HG02885 (cell line): Measurements from ENCODE around the gene TMTC1.

ENCODE experiments used
- ATAC-seq: cut with Tn5 transposase; IDR thresholded peaks from one replicate; pipeline ENCODE4 v1.9.1; 2021; ENCODE audit warnings: mild to moderate bottlenecking; ENCODE audit not compliant: unreplicated experiment, poor library complexity

TMTC1 gene

GRCh38 chr12:29508949-29509348 is 274.8 kb downstream of the TMTC1 start:
- no peak for ATAC-seq

DNA sequence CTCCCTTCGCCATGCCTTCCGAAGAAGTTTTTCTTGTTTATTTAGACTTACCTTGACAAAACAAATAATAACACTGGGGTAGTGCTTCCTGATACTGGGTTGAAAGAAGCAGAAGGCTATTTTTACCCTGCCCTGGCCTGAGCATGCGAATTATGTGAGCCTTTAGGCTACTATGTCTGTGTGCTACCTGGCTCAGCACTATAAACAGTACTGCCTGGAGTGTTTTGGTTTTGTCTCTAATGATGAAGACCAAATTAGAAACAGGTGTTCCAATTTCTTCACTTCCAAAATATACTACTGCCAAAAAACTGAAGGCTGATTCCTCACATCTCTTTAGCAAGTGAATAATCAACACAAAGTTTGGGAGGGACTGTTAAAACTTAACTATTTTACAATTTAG is 278.6 kb downstream of the TMTC1 start:
- ATAC-seq, result no peak

- no peak for ATAC-seq
These were observed 280.5 kb downstream of the TMTC1 start for GRCh38 chr12:29503283-29503682.

GRCh38 chr12:29499235-29499634 is 284.5 kb downstream of the TMTC1 start:
- ATAC-seq, result no peak

GRCh38 chr12:29497588-29497987 is 286.2 kb downstream of the TMTC1 start, which contains the start of gene OVCH1:
Gene OVCH1 (minus strand): TSS chr12:29497686. CDS start chr12:29497686, 0 bp downstream.
- no peak for ATAC-seq

GRCh38 chr12:29492891-29493290 is 290.9 kb downstream of the TMTC1 start:
- no peak for ATAC-seq

- no peak for ATAC-seq
These were observed 296.8 kb downstream of the TMTC1 start for GRCh38 chr12:29486972-29487371.

DNA sequence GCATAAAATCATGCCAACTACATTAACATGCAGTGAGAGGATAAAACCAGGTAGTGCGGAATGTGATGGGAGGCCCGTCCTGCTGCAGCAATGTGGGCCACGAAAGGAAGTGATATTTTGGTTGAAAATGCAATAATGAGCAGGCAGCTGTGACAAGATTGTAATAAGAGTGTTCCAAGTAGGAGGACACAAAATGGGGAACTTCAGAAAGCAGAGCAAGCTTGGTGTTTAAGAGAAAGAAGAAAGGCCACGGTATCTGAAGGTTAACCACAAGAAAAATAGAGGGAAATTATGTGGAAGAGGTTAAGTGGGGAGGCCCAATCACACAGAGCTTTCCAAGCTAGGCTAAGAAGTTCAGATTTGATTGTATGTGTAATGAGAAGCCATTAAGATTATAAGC is 320.5 kb downstream of the TMTC1 start:
- no peak for ATAC-seq

- ATAC-seq, result no peak
These were observed 323.7 kb downstream of the TMTC1 start for GRCh38 chr12:29460082-29460481.

DNA sequence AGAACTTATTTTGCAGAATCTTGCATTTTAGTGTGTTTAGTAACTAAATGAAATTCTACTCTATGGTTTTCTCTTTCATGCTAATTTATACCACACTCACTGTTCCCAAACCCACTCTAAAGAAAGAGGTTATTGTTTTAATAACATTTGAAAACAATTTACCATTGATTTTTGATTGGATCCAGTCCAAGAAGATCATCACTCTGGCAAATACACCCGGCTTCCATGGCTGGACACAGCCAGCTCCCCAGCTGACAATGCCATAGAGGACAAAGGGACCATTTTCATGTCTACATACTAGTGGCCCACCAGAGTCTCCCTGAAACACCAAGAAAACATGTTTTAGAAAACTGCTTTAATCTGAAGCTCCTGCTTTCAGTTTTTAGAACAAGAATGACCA is 328.7 kb downstream of the TMTC1 start:
- no peak for ATAC-seq

DNA sequence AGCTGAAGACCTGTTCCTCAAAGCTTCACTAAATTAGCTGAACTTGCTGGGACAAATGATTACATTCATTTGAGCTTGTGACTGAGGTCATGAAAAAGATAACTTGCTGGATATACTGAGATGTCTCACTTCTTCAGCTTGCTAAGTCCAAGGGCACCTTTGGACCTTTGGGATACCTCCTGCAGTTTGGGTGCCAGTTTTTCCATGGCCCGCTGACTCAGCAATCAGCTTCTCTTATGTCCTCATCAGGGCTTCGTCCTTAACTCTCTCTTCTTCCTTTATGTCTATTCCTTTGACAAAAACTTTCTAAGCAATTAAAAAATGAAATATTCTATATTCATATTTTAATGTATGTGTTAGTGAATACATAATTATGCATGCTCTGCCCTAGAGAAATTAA is 331.9 kb downstream of the TMTC1 start:
- ATAC-seq, result no peak
